Measurements from ENCODE around the gene C2CD4A. TPM values are rescaled to one million over a fixed set of nuclear protein-coding genes. Genes with fewer than 3 reads are reported as not detected.
A peak's percentile ranks its signal among the peaks of the same experiment; 100 is the strongest.

The C2CD4A gene
- total RNA-seq, 1 experiment from 2014 or later, result not detected

GRCh38 chr15:62071711-62072308 lies 5.0 kb downstream of the C2CD4A start:
- peaks cover 13 to 20% of the 10 kb centered on the region in 2 experiments; a peak in 3 of 4 replicates for H3K4me1 ChIP-seq (ENCODE audit: control insufficient read depth in 1 of 2, insufficient read depth in 2 of 2, low read length in 2 of 2)
- peak overlapping the region; percentile 67 for H2AFZ ChIP-seq (ENCODE audit: low read depth, low read length, poor library complexity, severe bottlenecking)
- ChIA-PET POLR2A (no interaction called here), CTCF (interaction anchor here (1.5 to 1.8 kb wide), 3 partner anchors 16 to 54 kb away, joined by 3 to 7 read pairs (median 5); no protein-coding TSS in a partner anchor), RAD21 (ENCODE audit: low non-redundant PET in 1 of 2, low total read pairs in 2 of 2, uncharacterized antibody in 2 of 2, unreplicated experiment in 2 of 2) (no interaction called here)
- H4K20me1 ChIP-seq (ENCODE audit: insufficient read depth), result no peaks in the 10 kb centered on the region
- no peak overlapping the region for H3K9ac ChIP-seq (ENCODE audit: low read length)
- TF ChIP-seq SIN3A (IDR thresholded peaks at IDR 0.05; ENCODE audit: low read depth), result no peak
- TF ChIP-seq EGR1 (IDR thresholded peaks at IDR 0.05; ENCODE audit: low read depth), result no peak
- peak; percentile 38 to 80 (median 45); a peak in 5 of 6 replicates for TF ChIP-seq CTCF (IDR thresholded peaks at IDR 0.05 in 2 of 3, conservative IDR thresholded peaks at IDR 0.05 in 1 of 3; ENCODE audit: borderline replicate concordance in 1 of 3, insufficient read depth in 1 of 3, low read depth in 2 of 3, low read length in 2 of 3)
- TF ChIP-seq RAD21 (IDR thresholded peaks at IDR 0.05; ENCODE audit: low read depth), result peak; percentile 58
- TF ChIP-seq ZFX (IDR thresholded peaks at IDR 0.05), result no peak
- no peak for TF ChIP-seq EZH2 (IDR thresholded peaks at IDR 0.05)
- ATAC-seq (no peak), DNase-seq (ENCODE audit: low read depth, low spot score) (no peak)
- no peaks in the 10 kb centered on the region for H3K9me2 ChIP-seq (ENCODE audit: insufficient read depth)
- H3K4me3 ChIP-seq (replicated peaks in 1 of 2; ENCODE audit: low read depth in 1 of 2, low read length in 2 of 2), result no peak overlapping the region
- H3K27ac ChIP-seq (ENCODE audit: low read depth, low read length), result no peak overlapping the region
- H3K27me3 ChIP-seq (ENCODE audit: insufficient read depth, low read length), result no peaks in the 10 kb centered on the region
- no TSS peak for BruUV-seq (replicated peaks)
- H3K36me3 ChIP-seq (ENCODE audit: control insufficient read depth in 1 of 2, insufficient read depth in 2 of 2, low read length in 2 of 2), result no peaks in the 10 kb centered on the region
- H3K9me3 ChIP-seq (ENCODE audit: control insufficient read depth in 1 of 2, insufficient read depth in 1 of 2, low read depth in 1 of 2, low read length in 2 of 2), result no peaks in the 10 kb centered on the region
- H3K79me2 ChIP-seq (ENCODE audit: insufficient read depth, low read length), result no peaks in the 10 kb centered on the region
- no peak overlapping the region for H3K4me2 ChIP-seq (ENCODE audit: low read length)
- intact Hi-C loops (cut with micrococcal nuclease), result loop anchor here (1.0 kb wide), 1 partner anchor 200 kb away; no protein-coding TSS in a partner anchor

- no peak overlapping the region for H3K4me2 ChIP-seq (ENCODE audit: low read length)
- no peak overlapping the region for H2AFZ ChIP-seq (ENCODE audit: low read depth, low read length, poor library complexity, severe bottlenecking)
- no peaks in the 10 kb centered on the region for H3K79me2 ChIP-seq (ENCODE audit: insufficient read depth, low read length)
- CTCF ChIA-PET, result interaction anchor here (0.6 kb wide), 1 partner anchor 244 kb away, joined by 3 read pairs; no protein-coding TSS in a partner anchor
- H3K9ac ChIP-seq (ENCODE audit: low read length), result no peak overlapping the region
- no peaks in the 10 kb centered on the region for H4K20me1 ChIP-seq (ENCODE audit: insufficient read depth)
- no peaks in the 10 kb centered on the region for H3K9me3 ChIP-seq (ENCODE audit: control insufficient read depth in 1 of 2, insufficient read depth in 1 of 2, low read depth in 1 of 2, low read length in 2 of 2)
- no peak overlapping the region for H3K4me3 ChIP-seq (replicated peaks in 1 of 2; ENCODE audit: low read depth in 1 of 2, low read length in 2 of 2)
- ATAC-seq (no peak), DNase-seq (ENCODE audit: low read depth, low spot score) (no peak)
- POLR2A ChIA-PET, result no interaction called here
- no TSS peak for BruUV-seq (replicated peaks)
- no peaks in the 10 kb centered on the region for H3K9me2 ChIP-seq (ENCODE audit: insufficient read depth)
- no peaks in the 10 kb centered on the region for H3K36me3 ChIP-seq (ENCODE audit: control insufficient read depth in 1 of 2, insufficient read depth in 2 of 2, low read length in 2 of 2)
- RAD21 ChIA-PET (ENCODE audit: low non-redundant PET in 1 of 2, low total read pairs in 2 of 2, uncharacterized antibody in 2 of 2, unreplicated experiment in 2 of 2), result no interaction called here
- H3K27me3 ChIP-seq (ENCODE audit: insufficient read depth, low read length), result no peaks in the 10 kb centered on the region
- intact Hi-C loops (cut with micrococcal nuclease), result no loop called here
- no peak overlapping the region for H3K27ac ChIP-seq (ENCODE audit: low read depth, low read length)
- H3K4me1 ChIP-seq (ENCODE audit: control insufficient read depth in 1 of 2, insufficient read depth in 2 of 2, low read length in 2 of 2), result no peaks in the 10 kb centered on the region
- TF ChIP-seq ATF3 (IDR thresholded peaks at IDR 0.05), result no peak
- TF ChIP-seq RAD21 (IDR thresholded peaks at IDR 0.05; ENCODE audit: low read depth), result no peak
- no peak for TF ChIP-seq REST (IDR thresholded peaks at IDR 0.05; ENCODE audit: low read depth)
- TF ChIP-seq SIN3A (IDR thresholded peaks at IDR 0.05; ENCODE audit: low read depth), result no peak
- TF ChIP-seq ZNF274 (IDR thresholded peaks at IDR 0.05; ENCODE audit: low read depth, low read length), result no peak
Observed at GRCh38 chr15:62075595-62076277, 9.0 kb downstream of the C2CD4A start.
